Ovary (tissue), 3 donors: Measurements from ENCODE around the gene CHN1.

Experiments used
- CTCF ChIP-seq, 3 donors: fragments of 450-650 bp in 2 of 3; fragments of 200-600 bp in 1 of 3; IDR thresholded peaks; one replicate each; pipeline versions ENCODE4 v1.5.1 to v1.8.0; 2016 to 2022; ENCODE audit warnings: antibody characterized with exemption in 3 of 3, mild to moderate bottlenecking in 1 of 3
- EP300 ChIP-seq: sonication (generic); formaldehyde crosslinking; IDR thresholded peaks from one replicate; pipeline ENCODE4 v1.6.1; 2017; ENCODE audit warnings: antibody characterized with exemption
- POLR2A ChIP-seq: fragments of 450-650 bp; IDR thresholded peaks from one replicate; pipeline ENCODE4 v1.6.1; 2017; ENCODE audit warnings: antibody characterized with exemption, mild to moderate bottlenecking, moderate library complexity
- donor health status: DM: no; HTN: no; CAD: no.

- no peak for TF ChIP-seq CTCF (IDR thresholded peaks at IDR 0.05)
- TF ChIP-seq EP300: no peak
- no peak for TF ChIP-seq POLR2A
Observed at GRCh38 chr2:174768557-174768956, 236.6 kb downstream of the CHN1 start.
